ENCODE measurements around the gene UBAC2.

UBAC2 gene

DNA sequence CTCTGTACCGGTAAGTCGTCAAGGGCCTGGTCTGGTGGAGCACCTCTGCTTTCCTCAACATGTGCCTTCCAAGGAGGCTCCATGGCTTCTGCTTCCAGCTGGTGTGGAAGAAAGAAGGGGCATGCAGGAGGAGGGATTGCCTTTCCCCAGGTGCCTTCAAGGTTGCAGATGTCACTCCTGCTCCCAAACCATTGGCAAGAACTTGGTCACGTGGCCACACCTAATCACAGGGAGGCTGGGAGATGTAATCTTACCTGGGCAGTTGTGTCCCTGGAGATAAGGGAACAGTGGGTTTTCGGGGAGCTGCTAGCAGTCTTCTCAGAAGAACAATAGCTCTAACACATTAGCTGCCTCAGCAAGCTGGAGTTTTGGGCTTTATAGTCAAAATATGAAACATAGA is 67.3 kb downstream of the UBAC2 start:
- no peak for DNase-seq (ENCODE audit: low read depth in 2 of 2)
- H3K4me3 ChIP-seq (replicated peaks in 1 of 2; ENCODE audit: low read depth in 2 of 2, low read length in 2 of 2): no peak overlapping the region
- TF ChIP-seq, protein P1, sequence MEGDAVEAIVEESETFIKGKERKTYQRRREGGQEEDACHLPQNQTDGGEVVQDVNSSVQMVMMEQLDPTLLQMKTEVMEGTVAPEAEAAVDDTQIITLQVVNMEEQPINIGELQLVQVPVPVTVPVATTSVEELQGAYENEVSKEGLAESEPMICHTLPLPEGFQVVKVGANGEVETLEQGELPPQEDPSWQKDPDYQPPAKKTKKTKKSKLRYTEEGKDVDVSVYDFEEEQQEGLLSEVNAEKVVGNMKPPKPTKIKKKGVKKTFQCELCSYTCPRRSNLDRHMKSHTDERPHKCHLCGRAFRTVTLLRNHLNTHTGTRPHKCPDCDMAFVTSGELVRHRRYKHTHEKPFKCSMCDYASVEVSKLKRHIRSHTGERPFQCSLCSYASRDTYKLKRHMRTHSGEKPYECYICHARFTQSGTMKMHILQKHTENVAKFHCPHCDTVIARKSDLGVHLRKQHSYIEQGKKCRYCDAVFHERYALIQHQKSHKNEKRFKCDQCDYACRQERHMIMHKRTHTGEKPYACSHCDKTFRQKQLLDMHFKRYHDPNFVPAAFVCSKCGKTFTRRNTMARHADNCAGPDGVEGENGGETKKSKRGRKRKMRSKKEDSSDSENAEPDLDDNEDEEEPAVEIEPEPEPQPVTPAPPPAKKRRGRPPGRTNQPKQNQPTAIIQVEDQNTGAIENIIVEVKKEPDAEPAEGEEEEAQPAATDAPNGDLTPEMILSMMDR (IDR thresholded peaks at IDR 0.05; ENCODE audit: low read depth, low read length): no peak

DNA sequence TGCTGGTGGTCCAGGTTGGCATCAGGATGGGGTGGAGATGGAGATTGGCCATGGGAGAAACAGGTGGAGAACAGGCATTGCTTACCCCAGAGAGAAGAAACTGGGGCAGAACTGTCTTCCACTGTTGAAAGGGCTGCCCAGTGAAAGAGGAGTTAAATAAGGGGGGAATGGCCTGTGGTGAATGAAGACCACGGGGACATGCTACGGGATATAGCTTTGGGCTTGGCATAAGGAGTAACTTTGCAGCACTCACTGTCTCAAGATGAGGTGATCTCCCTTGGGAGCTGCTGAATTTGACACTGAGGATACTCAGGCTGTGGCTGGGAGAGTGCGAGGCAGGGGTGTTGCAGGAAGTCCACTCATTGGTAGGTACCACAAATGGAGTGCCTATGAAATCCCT is 68.2 kb downstream of the UBAC2 start:
- TF ChIP-seq, protein P1 (IDR thresholded peaks at IDR 0.05; ENCODE audit: low read depth, low read length): no peak
- no peak overlapping the region for H3K4me3 ChIP-seq (replicated peaks in 1 of 2; ENCODE audit: low read depth in 2 of 2, low read length in 2 of 2)
- no peak for DNase-seq (ENCODE audit: low read depth in 2 of 2)

DNA sequence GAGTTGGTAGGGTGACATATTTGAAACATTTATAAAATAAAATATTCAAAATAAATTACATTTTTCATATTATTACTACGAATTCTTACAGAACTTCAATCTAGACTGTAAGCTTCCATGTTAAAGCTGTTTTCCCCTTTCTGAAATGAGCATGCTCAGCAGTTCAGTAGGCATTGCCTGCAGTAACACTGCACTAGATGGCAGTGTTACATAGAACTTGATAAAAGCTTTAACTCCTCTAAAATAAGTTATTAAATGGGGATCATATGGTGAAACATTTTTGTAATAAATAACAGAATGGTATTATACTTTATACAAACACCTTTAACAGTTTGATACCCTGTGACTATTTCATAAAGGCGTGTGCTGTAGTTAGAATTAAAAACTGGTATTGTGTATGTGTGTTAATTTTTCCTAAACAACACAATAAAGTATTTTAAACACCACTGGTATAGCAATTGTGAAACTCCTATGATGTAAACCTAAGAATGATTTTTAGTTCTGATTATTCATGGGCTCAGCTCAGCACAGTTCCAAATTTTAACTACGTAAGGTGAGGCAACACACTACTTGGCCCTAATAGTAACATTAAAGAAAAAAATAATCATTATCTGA is 69.1 kb downstream of the UBAC2 start:
- TF ChIP-seq, protein P1 (IDR thresholded peaks at IDR 0.05; ENCODE audit: low read depth, low read length): peak; percentile 75
- peak; percentile 78 to 79 for DNase-seq (ENCODE audit: low read depth in 2 of 2)
- no peak overlapping the region for H3K4me3 ChIP-seq (replicated peaks in 1 of 2; ENCODE audit: low read depth in 2 of 2, low read length in 2 of 2)

DNA sequence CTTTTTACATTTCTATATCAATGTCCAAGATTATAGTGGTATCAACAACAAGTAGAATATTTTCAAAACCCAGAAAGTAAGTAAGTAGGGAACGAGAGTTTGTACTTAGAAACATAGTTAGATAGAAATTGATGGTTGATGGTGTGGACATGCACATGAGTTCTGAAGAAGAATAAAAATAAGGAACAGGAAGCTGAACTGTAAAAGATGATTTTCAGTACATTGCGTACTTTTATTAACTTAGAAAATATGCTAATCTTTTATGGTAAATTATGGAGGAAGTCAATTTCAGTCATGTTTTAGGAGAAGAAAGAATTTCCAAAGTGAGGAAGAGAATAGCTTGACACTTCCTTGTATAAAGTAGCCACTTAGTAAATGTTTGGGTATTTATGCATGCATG is 69.9 kb downstream of the UBAC2 start:
- TF ChIP-seq, protein P1 (IDR thresholded peaks at IDR 0.05; ENCODE audit: low read depth, low read length): no peak
- H3K4me3 ChIP-seq (replicated peaks in 1 of 2; ENCODE audit: low read depth in 2 of 2, low read length in 2 of 2): no peak overlapping the region
- no peak for DNase-seq (ENCODE audit: low read depth in 2 of 2)

DNA sequence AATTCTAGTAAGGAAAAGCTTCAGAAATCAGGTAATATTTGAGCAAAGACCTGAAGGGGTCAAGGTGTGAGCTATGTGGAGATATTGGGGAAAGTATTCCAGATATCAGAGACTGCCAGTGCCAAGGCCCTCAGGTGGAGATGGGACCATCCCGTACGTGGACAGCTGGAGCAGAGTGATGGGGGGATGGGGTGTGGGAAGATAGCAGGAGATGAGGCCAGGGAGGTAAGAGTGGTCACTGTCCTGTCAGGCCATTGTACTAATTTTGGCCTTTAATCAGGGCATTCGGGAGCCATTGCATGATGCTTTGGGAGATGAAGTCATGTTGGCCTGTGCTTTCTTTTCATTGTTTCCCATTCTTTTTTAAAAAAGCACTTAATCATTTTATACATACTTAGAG is 70.6 kb downstream of the UBAC2 start:
- no peak for DNase-seq (ENCODE audit: low read depth in 2 of 2)
- TF ChIP-seq, protein P1 (IDR thresholded peaks at IDR 0.05; ENCODE audit: low read depth, low read length): no peak
- H3K4me3 ChIP-seq (replicated peaks in 1 of 2; ENCODE audit: low read depth in 2 of 2, low read length in 2 of 2): no peak overlapping the region

DNA sequence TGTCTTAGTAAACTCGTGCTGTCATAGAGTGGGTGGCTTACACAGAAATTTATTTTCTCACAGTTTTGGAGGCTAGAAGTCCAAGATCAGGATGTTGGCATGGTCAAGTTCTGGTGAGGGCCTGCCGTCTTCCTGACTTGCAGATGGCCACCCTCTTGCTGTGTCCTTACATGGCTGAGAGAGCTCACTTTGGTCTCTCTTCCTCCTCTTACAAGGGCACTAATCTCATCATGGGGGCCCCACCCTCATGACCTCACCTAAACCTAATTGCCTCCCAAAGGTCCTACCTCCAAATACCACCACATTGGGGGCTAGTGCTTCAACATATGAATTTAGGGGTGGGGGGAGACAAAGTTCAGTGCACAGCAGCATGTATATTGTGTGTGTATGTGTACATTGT is 71.8 kb downstream of the UBAC2 start:
- TF ChIP-seq, protein P1 (IDR thresholded peaks at IDR 0.05; ENCODE audit: low read depth, low read length): no peak
- H3K4me3 ChIP-seq (replicated peaks in 1 of 2; ENCODE audit: low read depth in 2 of 2, low read length in 2 of 2): no peak overlapping the region
- no peak for DNase-seq (ENCODE audit: low read depth in 2 of 2)

DNA sequence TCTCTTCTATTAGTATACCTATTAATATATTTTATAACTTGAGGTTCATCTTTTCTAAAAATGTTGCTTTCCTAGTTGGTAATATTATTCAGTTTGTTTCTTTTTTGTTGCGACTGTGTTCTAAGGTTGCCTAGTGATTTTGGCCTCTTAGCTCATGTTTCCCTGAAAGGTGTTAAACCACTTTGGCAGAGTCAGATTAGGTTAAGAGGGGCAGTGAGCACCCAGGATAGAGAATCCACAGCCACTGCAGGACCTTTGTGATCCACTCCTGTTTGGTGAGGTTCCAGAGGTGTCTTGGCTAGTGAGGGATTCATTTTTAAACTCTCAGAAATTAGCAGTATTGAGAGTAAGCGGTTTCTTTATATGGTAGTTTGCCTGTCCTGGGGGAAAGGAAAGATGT is 72.5 kb downstream of the UBAC2 start:
- no peak overlapping the region for H3K4me3 ChIP-seq (replicated peaks in 1 of 2; ENCODE audit: low read depth in 2 of 2, low read length in 2 of 2)
- no peak for DNase-seq (ENCODE audit: low read depth in 2 of 2)
- TF ChIP-seq, protein P1 (IDR thresholded peaks at IDR 0.05; ENCODE audit: low read depth, low read length): no peak

All from cardiac fibroblast (primary cell).